ENCODE results near the gene NDST4. TPM values are rescaled to one million over a fixed set of nuclear protein-coding genes. Genes with fewer than 3 reads are reported as not detected.

Gene NDST4
- total and polyA plus RNA-seq, 11 donors: not detected

- Histone ChIP-seq H3K9me3 (peaks cover 0 to 7% (median 0%) of the 10 kb centered on the region in 12 donors), H3K36me3 (no peaks in the 10 kb centered on the region), H3K27me3 (no peaks in the 10 kb centered on the region), H3K4me1 (no peaks in the 10 kb centered on the region), H3K4me3 (no peak overlapping the region), H3K27ac (no peak overlapping the region)
- DNase-seq (no peak), ATAC-seq (no peak)
- no peak for TF ChIP-seq POLR2A (IDR thresholded peaks at IDR 0.05)
- no peak for TF ChIP-seq CTCF (IDR thresholded peaks at IDR 0.05)
- intact Hi-C loops (cut with DNase I): no loop called here
- WGBS, 4 donors: 43 to 62% (median 56%) methylated on average over 1 of the region's 1 CpG
These were observed 222.6 kb downstream of the NDST4 start for GRCh38 chr4:114890773-114891172.

- H3K27me3 ChIP-seq: no peaks in the 10 kb centered on the region
- H3K4me3 ChIP-seq: no peak overlapping the region
- no peak for DNase-seq
- TF ChIP-seq POLR2A (IDR thresholded peaks at IDR 0.05) (no peak), CTCF (IDR thresholded peaks at IDR 0.05) (no peak)
- no peaks in the 10 kb centered on the region for H3K4me1 ChIP-seq
- ATAC-seq: no peak
- intact Hi-C loops (cut with DNase I): no loop called here
- no peak overlapping the region for H3K27ac ChIP-seq
- WGBS, 4 donors: 59 to 79% (median 69%) methylated on average over 2 of the region's 2 CpGs
- no peaks in the 10 kb centered on the region for H3K36me3 ChIP-seq
- no peaks in the 10 kb centered on the region for H3K9me3 ChIP-seq
These were observed 226.7 kb downstream of the NDST4 start for GRCh38 chr4:114886761-114887160.

GRCh38 chr4:114883641-114884040 is 229.8 kb downstream of the NDST4 start:
- no peak for TF ChIP-seq POLR2A (IDR thresholded peaks at IDR 0.05)
- no peak for TF ChIP-seq CTCF (IDR thresholded peaks at IDR 0.05)
- no peaks in the 10 kb centered on the region for H3K9me3 ChIP-seq

GRCh38 chr4:114879916-114880669 is 233.3 kb downstream of the NDST4 start:
- no peak for TF ChIP-seq POLR2A (IDR thresholded peaks at IDR 0.05)
- TF ChIP-seq CTCF (IDR thresholded peaks at IDR 0.05): no peak
- Histone ChIP-seq H3K9me3 (no peaks in the 10 kb centered on the region), H3K27ac (no peak overlapping the region), H3K4me3 (no peak overlapping the region), H3K36me3 (no peaks in the 10 kb centered on the region), H3K27me3 (no peaks in the 10 kb centered on the region), H3K4me1 (no peaks in the 10 kb centered on the region)
- intact Hi-C loops (cut with DNase I): no loop called here
- DNase-seq (no peak), ATAC-seq (no peak)
- 68 to 76% (median 72%) methylated on average over 3 of the region's 3 CpGs for whole genome bisulfite sequencing, 4 donors

More at GRCh38 chr4:114883641-114884040, 229.8 kb downstream of the NDST4 start:
- DNase-seq (no peak), ATAC-seq (no peak)
- Histone ChIP-seq H3K36me3 (no peaks in the 10 kb centered on the region), H3K4me3 (no peak overlapping the region), H3K27me3 (no peaks in the 10 kb centered on the region), H3K27ac (no peak overlapping the region), H3K4me1 (no peaks in the 10 kb centered on the region)
- intact Hi-C loops (cut with DNase I): no loop called here
- 85 to 92% (median 87%) methylated on average over 5 of the region's 5 CpGs for whole genome bisulfite sequencing, 4 donors
